Suprapubic skin (tissue), 4 donors: ENCODE results near the gene CYB561D1.

Experiments used
- EP300 ChIP-seq: sonication (generic); formaldehyde crosslinking; IDR thresholded peaks from one replicate; pipeline ENCODE4 v1.6.1; 2017; ENCODE audit warnings: antibody characterized with exemption
- POLR2A ChIP-seq, 2 donors: fragments of 450-650 bp; IDR thresholded peaks; one replicate each; pipeline ENCODE4 v1.6.1; 2017; ENCODE audit warnings: antibody characterized with exemption in 2 of 2, mild to moderate bottlenecking in 2 of 2, moderate library complexity in 2 of 2
- POLR2AphosphoS5 ChIP-seq, 3 donors: sonication (generic); formaldehyde crosslinking; IDR thresholded peaks; one replicate each; pipeline ENCODE4 v1.6.1; 2017; ENCODE audit warnings: antibody characterized with exemption in 3 of 3
- TF ChIP-seq, protein P1 (sequence below), 2 donors: fragments of 200-600 bp in 1 of 2; fragments of 450-650 bp in 1 of 2; sonication (generic) in 1 of 2; IDR thresholded peaks; one replicate each; pipeline ENCODE4 v1.5.1; 2016 to 2019; ENCODE audit warnings: antibody characterized with exemption in 2 of 2, mild to moderate bottlenecking in 1 of 2, moderate library complexity in 1 of 2

DNA sequence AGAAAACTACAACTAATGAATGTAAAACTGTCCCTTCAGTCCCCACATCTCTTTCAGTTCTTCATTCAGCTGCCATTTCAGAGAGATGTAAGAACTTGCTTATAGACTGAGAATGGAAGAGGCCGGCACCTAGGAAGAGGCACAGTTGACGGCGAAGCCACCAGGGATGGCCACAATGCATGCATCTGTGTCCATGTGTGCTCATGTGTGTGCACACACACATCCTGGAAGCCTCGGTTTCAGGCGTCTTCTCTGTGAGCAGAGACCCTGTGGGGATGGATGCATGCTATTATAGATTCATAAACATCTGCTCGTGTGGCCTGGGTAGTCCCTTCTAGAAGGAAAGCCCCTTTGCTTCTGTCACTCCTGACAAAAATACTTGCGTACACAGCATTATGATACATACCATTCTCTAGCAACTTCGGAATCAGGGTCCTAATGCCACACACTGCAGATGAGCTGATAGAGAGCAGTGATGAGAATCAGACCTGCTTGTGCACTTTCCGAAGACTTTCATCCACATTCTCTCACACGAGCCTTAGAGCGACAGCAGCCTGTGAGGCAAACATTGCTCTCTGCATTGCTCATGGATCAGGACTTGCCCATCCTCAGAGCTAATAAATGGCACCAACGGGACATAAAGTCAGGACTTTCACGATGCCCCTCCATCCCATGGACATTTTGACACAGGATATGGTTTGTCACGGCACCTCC, 33.4 kb downstream of the CYB561D1 start:
- TF ChIP-seq POLR2AphosphoS5 (IDR thresholded peaks at IDR 0.05), result no peak
- TF ChIP-seq, protein P1, sequence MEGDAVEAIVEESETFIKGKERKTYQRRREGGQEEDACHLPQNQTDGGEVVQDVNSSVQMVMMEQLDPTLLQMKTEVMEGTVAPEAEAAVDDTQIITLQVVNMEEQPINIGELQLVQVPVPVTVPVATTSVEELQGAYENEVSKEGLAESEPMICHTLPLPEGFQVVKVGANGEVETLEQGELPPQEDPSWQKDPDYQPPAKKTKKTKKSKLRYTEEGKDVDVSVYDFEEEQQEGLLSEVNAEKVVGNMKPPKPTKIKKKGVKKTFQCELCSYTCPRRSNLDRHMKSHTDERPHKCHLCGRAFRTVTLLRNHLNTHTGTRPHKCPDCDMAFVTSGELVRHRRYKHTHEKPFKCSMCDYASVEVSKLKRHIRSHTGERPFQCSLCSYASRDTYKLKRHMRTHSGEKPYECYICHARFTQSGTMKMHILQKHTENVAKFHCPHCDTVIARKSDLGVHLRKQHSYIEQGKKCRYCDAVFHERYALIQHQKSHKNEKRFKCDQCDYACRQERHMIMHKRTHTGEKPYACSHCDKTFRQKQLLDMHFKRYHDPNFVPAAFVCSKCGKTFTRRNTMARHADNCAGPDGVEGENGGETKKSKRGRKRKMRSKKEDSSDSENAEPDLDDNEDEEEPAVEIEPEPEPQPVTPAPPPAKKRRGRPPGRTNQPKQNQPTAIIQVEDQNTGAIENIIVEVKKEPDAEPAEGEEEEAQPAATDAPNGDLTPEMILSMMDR (IDR thresholded peaks at IDR 0.05), result no peak
- TF ChIP-seq POLR2A (IDR thresholded peaks at IDR 0.05), result no peak
- no peak for TF ChIP-seq EP300
